Right atrium auricular region (tissue), 2 donors: Measurements from ENCODE around the gene ZNF423. TPM values are rescaled to one million over a fixed set of nuclear protein-coding genes. Genes with fewer than 3 reads are reported as not detected.
A peak's percentile ranks its signal among the peaks of the same experiment; 100 is the strongest.

ENCODE experiments used
- DNase-seq: peaks from one replicate; pipeline ENCODE4 v3.0.0-alpha.2; 2019; ENCODE audit warnings: low spot score
- H3K27ac ChIP-seq, 2 donors: fragments of 200-600 bp; sonication (generic); 1 replicate in 1 of 2; 2 replicates in 1 of 2; pipeline ENCODE4 v1.5.1; 2016 to 2019
- H3K27me3 ChIP-seq, 2 donors: fragments of 200-600 bp; sonication (generic); one replicate each; pipeline versions ENCODE4 v1.5.1 to v1.6.0; 2017 to 2019
- H3K36me3 ChIP-seq: fragments of 200-600 bp; sonication (generic); one replicate; pipeline ENCODE4 v1.5.1; 2016
- H3K4me1 ChIP-seq, 2 donors: fragments of 200-600 bp; sonication (generic); one replicate each; pipeline versions ENCODE4 v1.5.1 to v1.6.0; 2017 to 2019
- H3K4me3 ChIP-seq, 2 donors: fragments of 200-600 bp; sonication (generic); 1 replicate in 1 of 2; 2 replicates in 1 of 2; pipeline ENCODE4 v1.5.1; 2017 to 2019; ENCODE audit warnings: mild to moderate bottlenecking in 1 of 2, moderate library complexity in 1 of 2
- H3K9me3 ChIP-seq, 2 donors: fragments of 200-600 bp; sonication (generic); one replicate each; pipeline ENCODE4 v1.5.1; 2019
- total RNA-seq, 2 donors: library from RNA; depleted of rRNA; stranded (reverse); fragments of >200 nt; gene quantifications; one replicate each; pipeline ENCODE4 v1.1.0, GENCODE V29; 2016
- TF ChIP-seq, protein P1 (sequence below), 2 donors: fragments of 200-600 bp; sonication (generic); IDR thresholded peaks; one replicate each; pipeline ENCODE4 v1.5.1; 2019; ENCODE audit warnings: antibody characterized with exemption in 2 of 2

The ZNF423 gene
- total RNA-seq, 2 donors from 2014 or later = 8.5 to 10.7 TPM

- Histone ChIP-seq H3K4me1 (peaks cover 0 to 6% of the 10 kb centered on the region in 2 donors), H3K27me3 (no peaks in the 10 kb centered on the region), H3K9me3 (no peaks in the 10 kb centered on the region), H3K4me3 (no peak overlapping the region), H3K27ac (no peak overlapping the region), H3K36me3 (no peaks in the 10 kb centered on the region)
- TF ChIP-seq, protein P1, sequence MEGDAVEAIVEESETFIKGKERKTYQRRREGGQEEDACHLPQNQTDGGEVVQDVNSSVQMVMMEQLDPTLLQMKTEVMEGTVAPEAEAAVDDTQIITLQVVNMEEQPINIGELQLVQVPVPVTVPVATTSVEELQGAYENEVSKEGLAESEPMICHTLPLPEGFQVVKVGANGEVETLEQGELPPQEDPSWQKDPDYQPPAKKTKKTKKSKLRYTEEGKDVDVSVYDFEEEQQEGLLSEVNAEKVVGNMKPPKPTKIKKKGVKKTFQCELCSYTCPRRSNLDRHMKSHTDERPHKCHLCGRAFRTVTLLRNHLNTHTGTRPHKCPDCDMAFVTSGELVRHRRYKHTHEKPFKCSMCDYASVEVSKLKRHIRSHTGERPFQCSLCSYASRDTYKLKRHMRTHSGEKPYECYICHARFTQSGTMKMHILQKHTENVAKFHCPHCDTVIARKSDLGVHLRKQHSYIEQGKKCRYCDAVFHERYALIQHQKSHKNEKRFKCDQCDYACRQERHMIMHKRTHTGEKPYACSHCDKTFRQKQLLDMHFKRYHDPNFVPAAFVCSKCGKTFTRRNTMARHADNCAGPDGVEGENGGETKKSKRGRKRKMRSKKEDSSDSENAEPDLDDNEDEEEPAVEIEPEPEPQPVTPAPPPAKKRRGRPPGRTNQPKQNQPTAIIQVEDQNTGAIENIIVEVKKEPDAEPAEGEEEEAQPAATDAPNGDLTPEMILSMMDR (IDR thresholded peaks at IDR 0.05) = no peak
- peak; percentile 23 for DNase-seq
Observed at GRCh38 chr16:49464093-49464492, 391.8 kb downstream of the ZNF423 start.

DNA sequence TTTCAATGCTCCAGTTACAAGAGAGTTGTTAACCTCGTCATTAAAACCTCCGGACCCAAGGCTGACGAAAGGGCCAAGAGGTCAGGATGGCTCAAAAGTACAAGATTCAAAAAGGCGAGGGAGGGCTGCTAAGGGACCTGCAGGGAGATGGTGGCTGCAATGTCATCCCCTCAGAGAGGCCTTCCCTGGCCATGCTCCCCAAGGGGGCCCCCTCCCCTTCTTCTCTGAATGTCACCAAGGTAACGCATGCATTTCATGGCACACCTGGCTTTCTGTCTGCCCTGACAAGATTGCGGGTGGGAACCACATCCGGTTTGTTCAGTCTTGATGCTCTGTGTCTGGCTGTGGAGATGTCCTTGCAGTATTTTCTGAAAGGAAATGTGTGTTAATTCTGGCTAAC, 392.4 kb downstream of the ZNF423 start:
- no peak overlapping the region for H3K4me3 ChIP-seq
- H3K4me1 ChIP-seq = peaks cover 0 to 6% of the 10 kb centered on the region in 2 donors
- H3K36me3 ChIP-seq = no peaks in the 10 kb centered on the region
- no peak overlapping the region for H3K27ac ChIP-seq
- peak; percentile 2 for DNase-seq
- TF ChIP-seq, protein P1 (IDR thresholded peaks at IDR 0.05) = no peak
- no peaks in the 10 kb centered on the region for H3K9me3 ChIP-seq
- no peaks in the 10 kb centered on the region for H3K27me3 ChIP-seq

DNA sequence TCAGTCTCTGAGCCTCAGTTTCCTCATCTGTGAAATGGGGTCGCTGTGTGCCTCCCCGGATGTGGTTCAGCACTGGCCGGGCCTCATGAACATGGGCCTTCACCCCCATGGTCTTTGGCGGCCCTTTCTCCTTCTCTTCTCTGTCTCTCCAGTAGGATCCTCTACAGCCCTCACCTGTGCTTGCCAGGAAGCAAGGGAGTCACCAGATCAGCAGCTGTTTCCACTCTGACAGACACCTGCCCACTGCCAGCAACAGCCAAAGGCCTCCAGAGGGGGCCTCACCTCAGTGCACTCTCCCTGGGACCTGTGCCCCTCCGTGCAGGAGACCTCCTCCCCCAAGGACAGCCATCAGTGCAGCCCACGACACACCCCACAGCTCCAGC, 392.9 kb downstream of the ZNF423 start:
- peaks cover 0 to 6% of the 10 kb centered on the region in 2 donors for H3K4me1 ChIP-seq
- TF ChIP-seq, protein P1 (IDR thresholded peaks at IDR 0.05) = no peak

DNA sequence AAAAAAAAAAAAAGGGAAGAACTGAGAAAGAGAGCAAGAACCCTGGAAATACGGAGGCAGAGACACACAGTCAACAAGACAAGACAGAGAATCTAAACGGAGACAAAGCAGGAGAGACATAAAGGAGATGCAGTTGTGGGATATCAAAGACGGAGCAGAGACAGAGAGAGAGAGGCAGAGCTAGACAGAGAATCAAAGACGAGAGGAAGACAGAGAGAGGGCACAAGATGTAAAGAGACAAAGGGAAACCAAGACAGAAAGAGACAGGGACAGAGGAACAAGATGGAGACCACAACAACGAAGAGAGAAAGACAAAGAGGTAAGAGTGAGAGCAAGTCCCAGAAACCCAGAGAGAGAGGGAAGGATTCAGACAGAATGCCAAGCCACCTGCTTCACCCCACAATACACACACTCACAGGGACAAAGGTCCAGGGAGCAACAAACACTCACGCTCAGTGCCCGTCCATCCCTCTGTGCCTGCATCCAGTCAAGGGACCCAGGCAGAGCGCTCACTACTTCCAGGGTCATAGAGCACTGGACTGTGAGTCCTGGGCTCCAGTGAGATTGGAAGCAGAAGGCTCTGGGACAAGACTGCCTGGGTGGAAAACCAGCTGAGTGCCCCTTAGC, 393.4 kb downstream of the ZNF423 start:
- TF ChIP-seq, protein P1 (IDR thresholded peaks at IDR 0.05) = no peak

More for the DNA sequence above, 392.9 kb downstream of the ZNF423 start:
- no peaks in the 10 kb centered on the region for H3K9me3 ChIP-seq
- H3K4me3 ChIP-seq = no peak overlapping the region
- no peaks in the 10 kb centered on the region for H3K27me3 ChIP-seq
- H3K27ac ChIP-seq = no peak overlapping the region
- DNase-seq = peak; percentile 26
- H3K36me3 ChIP-seq = no peaks in the 10 kb centered on the region

GRCh38 chr16:49461517-49461951, 394.4 kb downstream of the ZNF423 start:
- Histone ChIP-seq H3K36me3 (no peaks in the 10 kb centered on the region), H3K4me1 (peaks cover 0 to 6% of the 10 kb centered on the region in 2 donors), H3K9me3 (no peaks in the 10 kb centered on the region), H3K4me3 (no peak overlapping the region), H3K27me3 (no peaks in the 10 kb centered on the region), H3K27ac (no peak overlapping the region)
- TF ChIP-seq, protein P1 (IDR thresholded peaks at IDR 0.05) = no peak
- peak; percentile 50 for DNase-seq

More for the DNA sequence above, 393.4 kb downstream of the ZNF423 start:
- DNase-seq = no peak
- Histone ChIP-seq H3K9me3 (no peaks in the 10 kb centered on the region), H3K36me3 (no peaks in the 10 kb centered on the region), H3K4me3 (no peak overlapping the region), H3K27me3 (no peaks in the 10 kb centered on the region), H3K27ac (no peak overlapping the region), H3K4me1 (peaks cover 0 to 6% of the 10 kb centered on the region in 2 donors)
